ENCODE measurements around the gene DNAI1. TPM values are rescaled to one million over a fixed set of nuclear protein-coding genes. Genes with fewer than 3 reads are reported as not detected.
"Not testable (repeated sequence)": the region's sequence is repeated elsewhere in the genome, so short reads cannot be mapped to it uniquely, and the experiment has no call there.

The DNAI1 gene
- total RNA-seq: under 1 TPM in 1 of 2 donors, not detected in 1; 0.29 TPM
- long read RNA-seq, partial matches to known transcripts: 1 of 1 reads
- long read RNA-seq, other reads (novel, unspliced or antisense): 0 of 1 reads

GRCh38 chr9:34458013-34458958 is at the start of gene DNAI1, which contains the start of gene FAM219A:
TSS of gene DNAI1 (plus strand) at chr9:34458805. CDS start at chr9:34459006, 201 bp downstream.
TSS of gene FAM219A (minus strand) at chr9:34458570. CDS start at chr9:34458263, 307 bp downstream.
- intact Hi-C loops (cut with DNase I): no loop called here
- DNase-seq (peak; percentile 99), ATAC-seq (peak; percentile 97 to 98)

DNA sequence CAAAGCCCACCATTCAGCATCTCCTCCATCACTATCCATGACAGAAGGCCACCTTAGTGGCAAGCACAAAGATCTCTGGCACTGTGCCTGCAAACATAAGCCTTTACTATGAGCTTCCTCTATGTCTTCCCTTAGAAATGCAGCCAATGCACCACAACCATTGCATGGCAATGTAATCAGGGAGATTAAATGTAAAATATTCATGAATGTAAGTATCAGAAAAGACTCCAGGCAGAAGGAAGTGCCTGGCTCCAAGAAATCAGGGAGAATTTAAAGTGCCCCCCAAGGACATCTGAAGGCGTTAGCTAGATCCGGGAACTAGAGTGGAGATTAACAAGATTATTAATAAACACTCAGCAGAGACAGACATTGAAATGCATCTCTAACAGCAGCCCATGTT is 49.5 kb upstream of the DNAI1 start:
- no peak for DNase-seq
- intact Hi-C loops (cut with DNase I): loop anchor here in 1 of 2 donors (5.0 kb wide), 1 partner anchor 193 kb away; no protein-coding TSS in a partner anchor
- ATAC-seq: no peak

GRCh38 chr9:34412336-34412735 is 46.3 kb upstream of the DNAI1 start:
- no peak for DNase-seq
- intact Hi-C loops (cut with DNase I): no loop called here
- ATAC-seq: no peak

DNA sequence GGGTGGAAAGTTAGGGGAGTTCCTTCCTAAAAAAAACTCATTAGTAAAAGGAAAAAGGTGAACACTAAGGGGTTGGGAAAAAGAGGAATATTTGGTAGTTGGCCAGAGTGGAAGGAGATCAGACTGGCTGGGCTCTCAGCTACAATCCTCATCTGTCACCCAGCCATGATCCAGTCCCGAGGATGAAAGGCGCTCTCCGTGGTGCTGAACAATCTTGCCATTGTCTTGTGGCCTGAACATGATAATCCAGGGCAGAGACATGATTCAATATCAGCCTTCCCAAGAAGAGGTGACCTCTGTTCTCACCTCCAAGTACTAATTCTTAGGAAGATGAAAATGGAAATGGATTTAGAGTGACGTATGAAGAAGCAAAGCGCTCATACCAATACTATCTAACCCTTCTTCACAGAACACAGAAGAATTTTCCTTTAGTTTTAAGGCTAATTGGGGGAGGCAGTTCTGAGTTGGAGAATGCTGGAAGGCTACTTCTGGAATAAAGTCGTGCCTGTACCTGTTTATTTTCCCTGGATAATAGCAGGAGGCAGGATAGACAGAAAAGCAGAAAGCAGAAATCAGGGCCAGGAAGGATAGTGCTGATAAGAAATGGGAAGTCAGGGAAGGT is 45.3 kb upstream of the DNAI1 start:
- DNase-seq (peak; percentile 53), ATAC-seq (no peak)
- intact Hi-C loops (cut with DNase I): no loop called here

GRCh38 chr9:34417734-34418133 is 40.9 kb upstream of the DNAI1 start:
- intact Hi-C loops (cut with DNase I): loop anchor here in 1 of 2 donors (5.0 kb wide), 1 partner anchor 80 kb away; no protein-coding TSS in a partner anchor

DNA sequence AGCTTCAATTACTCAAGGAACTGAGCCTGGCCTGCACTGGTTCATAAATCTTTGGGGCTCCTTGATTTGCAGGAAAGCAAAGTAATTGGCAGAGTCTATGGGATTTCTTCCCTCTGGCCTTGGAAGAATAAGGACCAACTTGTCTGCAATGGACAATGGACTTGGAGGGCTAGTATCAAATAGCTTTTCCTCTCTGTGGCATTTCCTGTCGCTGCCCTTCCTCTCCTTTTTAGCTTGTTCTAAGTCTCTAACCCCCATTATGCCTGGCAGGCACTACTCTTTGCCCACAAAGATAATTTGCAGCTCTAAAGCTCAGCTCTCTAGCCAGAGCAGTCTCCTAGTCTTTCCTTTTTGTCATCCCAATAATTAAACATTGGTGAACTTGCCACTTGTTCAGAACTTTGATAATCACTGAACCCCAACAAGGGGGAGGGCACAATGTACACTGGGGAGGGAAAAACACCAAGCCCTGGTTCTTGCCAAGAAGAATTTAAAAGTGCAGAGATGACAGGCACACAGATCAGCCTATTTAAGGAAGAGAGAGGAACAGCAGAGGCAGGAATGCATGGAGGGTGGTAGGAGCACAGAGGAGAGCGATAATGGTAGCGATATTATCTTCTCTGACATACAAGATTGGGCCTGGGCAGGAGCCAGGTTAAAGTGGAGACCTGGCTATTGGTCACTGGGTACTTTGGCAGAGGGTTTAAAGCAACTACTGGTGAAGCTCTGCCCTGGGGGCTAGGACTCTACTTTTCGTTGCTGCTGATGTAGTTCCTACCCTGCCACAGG is 38.7 kb upstream of the DNAI1 start:
- ATAC-seq (no peak), DNase-seq (no peak)
- intact Hi-C loops (cut with DNase I): loop anchor here in 1 of 2 donors (5.0 kb wide), 1 partner anchor 77 kb away; no protein-coding TSS in a partner anchor

More at GRCh38 chr9:34417734-34418133, 40.9 kb upstream of the DNAI1 start:
- ATAC-seq (no peak), DNase-seq (no peak)

DNA sequence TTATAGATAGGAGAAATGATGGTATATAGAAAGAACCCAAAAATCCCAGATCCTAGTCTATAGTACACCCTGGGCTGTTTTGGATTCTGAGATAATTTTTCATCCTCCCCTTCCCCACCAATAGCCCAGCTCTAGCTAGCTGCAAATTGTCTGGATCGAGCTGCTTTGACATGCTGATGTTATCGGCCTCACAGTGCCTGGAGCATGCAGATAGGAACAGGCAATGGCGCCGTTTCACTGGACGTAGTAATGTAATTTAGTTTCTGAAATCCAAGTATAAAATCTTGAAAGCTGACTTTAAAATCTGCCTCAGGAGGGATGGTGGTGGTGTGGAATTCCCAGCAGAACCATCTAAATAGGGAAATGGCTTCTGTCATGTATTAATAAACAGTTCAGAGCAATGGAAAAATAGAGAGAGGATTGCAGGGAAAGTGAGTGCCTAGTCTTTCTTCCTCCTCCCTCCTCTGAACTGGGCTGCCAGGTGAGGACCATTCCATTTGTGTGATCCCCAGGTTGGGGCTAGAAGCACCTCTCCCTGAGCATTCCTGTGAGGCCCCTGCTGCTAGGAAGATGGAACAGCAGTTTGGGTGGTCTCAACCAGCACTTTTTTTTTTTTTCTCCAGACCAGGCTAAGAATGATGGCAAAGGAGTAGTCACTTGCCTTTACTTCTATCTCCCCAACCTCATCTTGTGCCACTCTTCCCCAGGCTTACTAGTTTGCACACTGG is 32.1 kb upstream of the DNAI1 start:
- DNase-seq (no peak), ATAC-seq (no peak)
- intact Hi-C loops (cut with DNase I): no loop called here

GRCh38 chr9:34428325-34428958 is 30.2 kb upstream of the DNAI1 start:
- intact Hi-C loops (cut with DNase I): no loop called here
- ATAC-seq (no peak), DNase-seq (no peak)

- peak; percentile 93 to 95 for ATAC-seq
- DNase-seq: peak; percentile 76
- intact Hi-C loops (cut with DNase I): no loop called here
Measured at GRCh38 chr9:34430843-34431437, 27.7 kb upstream of the DNAI1 start.

DNA sequence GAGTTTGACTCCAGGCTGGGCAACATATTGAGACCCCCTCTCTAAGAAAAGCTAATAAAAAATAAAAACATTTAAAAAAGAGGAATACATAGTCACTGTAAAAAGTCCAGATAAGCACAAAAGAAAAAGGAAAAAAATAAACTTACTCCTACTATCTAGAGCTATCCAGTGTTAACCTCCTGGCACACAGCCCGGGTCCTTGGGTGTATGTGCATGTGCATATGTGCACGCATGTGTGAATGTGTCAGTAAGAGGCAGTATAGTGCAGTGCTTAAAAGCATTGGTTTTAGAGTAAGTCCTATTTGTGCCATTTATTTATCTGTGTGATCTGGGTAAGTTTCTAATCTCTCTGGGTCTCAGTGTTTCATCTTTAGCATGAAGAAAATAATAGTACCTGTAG is 26.9 kb upstream of the DNAI1 start:
- DNase-seq (peak; percentile 26), ATAC-seq (no peak)
- intact Hi-C loops (cut with DNase I): no loop called here

DNA sequence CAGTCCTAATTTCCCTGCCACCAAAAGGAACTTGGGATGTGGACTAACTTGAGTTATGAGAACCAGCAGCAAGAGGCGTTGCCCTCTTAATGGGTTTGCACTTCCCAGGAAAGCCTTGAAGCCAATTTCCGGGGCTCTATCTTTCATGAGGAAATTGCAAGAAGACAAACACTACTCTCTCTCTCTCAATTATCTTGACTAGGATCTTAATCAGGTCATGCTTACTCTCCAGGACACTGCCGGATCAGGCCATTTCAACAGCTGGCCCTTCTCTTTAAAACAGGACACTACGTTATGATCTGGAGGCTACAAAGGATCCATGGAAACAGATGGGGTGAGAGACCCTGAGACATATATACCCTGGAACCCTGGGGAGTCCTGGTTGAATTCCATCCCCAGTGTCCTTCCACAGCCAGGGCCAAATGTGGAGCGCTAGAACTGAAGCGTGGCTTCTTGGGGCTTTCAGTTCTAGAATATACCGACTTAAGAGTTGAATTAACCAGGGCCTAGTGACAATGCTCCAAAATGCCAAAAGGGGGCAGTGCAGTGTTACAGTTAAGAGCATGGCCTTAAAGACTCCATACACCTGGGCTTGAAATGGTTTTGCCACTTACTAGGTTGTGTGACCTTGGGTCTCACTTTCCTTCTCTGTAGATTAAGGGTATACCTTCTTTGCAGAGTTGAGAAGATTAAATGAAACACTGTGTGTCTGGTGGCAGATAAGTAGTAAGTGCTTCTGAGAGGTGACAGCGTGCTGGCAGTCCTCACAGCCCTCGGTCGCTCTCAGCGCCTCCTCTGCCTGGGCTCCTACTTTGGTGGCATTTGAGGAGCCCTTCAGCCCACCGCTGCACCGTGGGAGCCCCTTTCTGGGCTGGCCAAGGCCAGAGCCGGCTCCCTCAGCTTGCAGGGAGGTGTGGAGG is 21.3 kb upstream of the DNAI1 start:
- peak; percentile 31 for DNase-seq
- intact Hi-C loops (cut with DNase I): loop anchor here (2.0 to 5.0 kb wide), 3 partner anchors 60 to 110 kb away; no protein-coding TSS in a partner anchor
- ATAC-seq: peak; percentile 81 to 86

GRCh38 chr9:34437926-34438307 is 20.7 kb upstream of the DNAI1 start:
- intact Hi-C loops (cut with DNase I): loop anchor here (2.0 to 5.0 kb wide), 3 partner anchors 59 to 109 kb away; no protein-coding TSS in a partner anchor
- not testable (repeated sequence) for ATAC-seq

GRCh38 chr9:34438465-34438864 is 20.1 kb upstream of the DNAI1 start:
- not testable (repeated sequence) for ATAC-seq
- intact Hi-C loops (cut with DNase I): loop anchor here (5.0 kb wide), 2 partner anchors 59 to 109 kb away; no protein-coding TSS in a partner anchor

More at GRCh38 chr9:34437926-34438307, 20.7 kb upstream of the DNAI1 start:
- DNase-seq: not testable (repeated sequence)

GRCh38 chr9:34440017-34440416 is 18.6 kb upstream of the DNAI1 start:
- no peak for ATAC-seq
- intact Hi-C loops (cut with DNase I): no loop called here
- no peak for DNase-seq

More at GRCh38 chr9:34438465-34438864, 20.1 kb upstream of the DNAI1 start:
- not testable (repeated sequence) for DNase-seq

DNA sequence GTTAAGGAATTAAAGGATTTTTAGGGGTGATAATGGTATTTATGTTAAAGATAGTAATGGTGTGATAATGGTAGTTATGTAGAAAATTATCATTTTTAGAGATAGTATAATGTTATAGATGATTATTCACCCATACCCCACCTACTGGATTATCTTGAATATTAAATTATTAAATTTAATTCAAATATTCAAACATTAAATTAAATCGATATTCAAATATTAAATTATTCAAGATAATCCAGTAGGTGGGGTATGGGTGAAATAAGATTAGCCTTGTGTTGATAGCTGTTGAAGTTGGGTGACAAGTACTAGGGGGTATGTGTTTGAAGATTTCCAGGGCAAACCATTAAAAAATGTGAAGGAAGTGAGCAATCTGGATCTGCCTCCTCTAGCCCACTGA is 15.8 kb upstream of the DNAI1 start:
- intact Hi-C loops (cut with DNase I): no loop called here
- no peak for ATAC-seq
- no peak for DNase-seq

DNA sequence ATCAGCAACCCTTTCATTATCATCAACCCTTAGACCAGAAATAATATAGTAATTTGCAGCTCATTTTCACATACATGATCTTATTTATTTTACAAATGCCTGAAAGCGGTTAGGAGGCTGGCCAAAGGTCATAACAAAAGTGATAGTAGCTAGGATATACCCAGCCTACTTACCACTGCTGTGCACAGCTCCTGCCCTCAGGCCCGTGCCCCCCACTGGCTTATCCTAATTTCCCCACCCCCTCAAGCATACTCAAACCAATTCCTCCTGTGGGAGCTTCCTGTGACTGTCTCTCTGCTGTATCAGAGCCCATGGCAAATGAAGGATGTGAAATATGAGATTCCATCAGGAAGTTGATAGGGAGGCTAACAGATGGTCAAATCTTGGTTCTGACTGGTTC is 15.1 kb upstream of the DNAI1 start:
- ATAC-seq (no peak), DNase-seq (no peak)
- intact Hi-C loops (cut with DNase I): no loop called here
